Measurements from ENCODE around the gene GLS2.
"Not testable (repeated sequence)": the region's sequence is repeated elsewhere in the genome, so short reads cannot be mapped to it uniquely, and the experiment has no call there.

Gene GLS2

GRCh38 chr12:56493409-56494105 lies 5.6 kb upstream of the GLS2 start:
- not testable (repeated sequence) for H3K4me3 ChIP-seq (ENCODE audit: insufficient read depth in 1 of 2, low read depth in 1 of 2, low read length in 2 of 2); H2BK12ac ChIP-seq (ENCODE audit: low read length in 2 of 2); H3K9me3 ChIP-seq (ENCODE audit: control insufficient read depth, low read length); H2AFZ ChIP-seq (ENCODE audit: low read depth, low read length); H4K8ac ChIP-seq (ENCODE audit: low read length); H3K4me1 ChIP-seq (ENCODE audit: control insufficient read depth, insufficient read depth, low read depth, low read length); H3K27ac ChIP-seq (ENCODE audit: low read length, poor library complexity, severe bottlenecking); H2BK5ac ChIP-seq (ENCODE audit: low read depth, low read length, poor library complexity, severe bottlenecking); H4K91ac ChIP-seq (ENCODE audit: low read length); H3K36me3 ChIP-seq (ENCODE audit: control insufficient read depth in 1 of 2, insufficient read depth in 2 of 2, low read depth in 1 of 2, low read length in 2 of 2); H3K4ac ChIP-seq (ENCODE audit: low read depth in 1 of 2, low read length in 2 of 2); H2AK5ac ChIP-seq (ENCODE audit: low read length, severe bottlenecking); H3K23ac ChIP-seq (ENCODE audit: low read length in 2 of 2); H3K18ac ChIP-seq (ENCODE audit: low read depth in 1 of 2, low read length in 2 of 2); H2BK15ac ChIP-seq (ENCODE audit: low read depth, poor library complexity, severe bottlenecking); H2BK120ac ChIP-seq (ENCODE audit: low read depth, low read length); H3K4me2 ChIP-seq (ENCODE audit: low read length, poor library complexity, severe bottlenecking); H3K9ac ChIP-seq (ENCODE audit: low read length); DNase-seq; H3K14ac ChIP-seq (ENCODE audit: low read length in 2 of 2); H3K79me1 ChIP-seq (replicated peaks; ENCODE audit: low read length, poor library complexity, severe bottlenecking)
- WGBS: 89% methylated on average over 31 of the region's 31 CpGs
- H3K27me3 ChIP-seq (ENCODE audit: control insufficient read depth in 1 of 2, insufficient read depth in 1 of 2, low read length in 2 of 2): peaks cover 32 to 41% of the 10 kb centered on the region in 2 experiments

- Histone ChIP-seq H3K4me3 (ENCODE audit: insufficient read depth in 1 of 2, low read depth in 1 of 2, low read length in 2 of 2) (no peak overlapping the region), H3K18ac (ENCODE audit: low read depth in 1 of 2, low read length in 2 of 2) (no peak overlapping the region), H3K36me3 (ENCODE audit: control insufficient read depth in 1 of 2, insufficient read depth in 2 of 2, low read depth in 1 of 2, low read length in 2 of 2) (no peaks in the 10 kb centered on the region), H3K27ac (ENCODE audit: low read length, poor library complexity, severe bottlenecking) (no peak overlapping the region), H3K79me1 (replicated peaks; ENCODE audit: low read length, poor library complexity, severe bottlenecking) (no peaks in the 10 kb centered on the region), H2BK12ac (ENCODE audit: low read length in 2 of 2) (no peak overlapping the region), H3K4me2 (ENCODE audit: low read length, poor library complexity, severe bottlenecking) (no peak overlapping the region), H2BK120ac (ENCODE audit: low read depth, low read length) (no peak overlapping the region), H3K23ac (ENCODE audit: low read length in 2 of 2) (no peak overlapping the region), H3K9ac (ENCODE audit: low read length) (no peak overlapping the region), H2AK5ac (ENCODE audit: low read length, severe bottlenecking) (no peak overlapping the region), H4K8ac (ENCODE audit: low read length) (no peak overlapping the region), H3K27me3 (ENCODE audit: control insufficient read depth in 1 of 2, insufficient read depth in 1 of 2, low read length in 2 of 2) (peaks cover 46 to 55% of the 10 kb centered on the region in 2 experiments), H3K4ac (ENCODE audit: low read depth in 1 of 2, low read length in 2 of 2) (no peak overlapping the region), H3K14ac (ENCODE audit: low read length in 2 of 2) (no peak overlapping the region), H4K91ac (ENCODE audit: low read length) (no peak overlapping the region), H3K4me1 (ENCODE audit: control insufficient read depth, insufficient read depth, low read depth, low read length) (peaks cover 14% of the 10 kb centered on the region), H2BK15ac (ENCODE audit: low read depth, poor library complexity, severe bottlenecking) (no peak overlapping the region), H3K9me3 (ENCODE audit: control insufficient read depth, low read length) (no peaks in the 10 kb centered on the region), H2AFZ (ENCODE audit: low read depth, low read length) (no peak overlapping the region), H2BK5ac (ENCODE audit: low read depth, low read length, poor library complexity, severe bottlenecking) (no peak overlapping the region)
- DNase-seq: no peak
Observed at GRCh38 chr12:56490360-56490759, 2.4 kb upstream of the GLS2 start.

GRCh38 chr12:56487448-56488040 lies 417 bp downstream of the GLS2 start:
- H4K91ac ChIP-seq (ENCODE audit: low read length): no peak overlapping the region
- peaks cover 14% of the 10 kb centered on the region for H3K4me1 ChIP-seq (ENCODE audit: control insufficient read depth, insufficient read depth, low read depth, low read length)
- no peaks in the 10 kb centered on the region for H3K79me1 ChIP-seq (replicated peaks; ENCODE audit: low read length, poor library complexity, severe bottlenecking)
- H3K14ac ChIP-seq (ENCODE audit: low read length in 2 of 2): peak overlapping the region in 1 of 2 experiments; percentile 31
- no peaks in the 10 kb centered on the region for H3K9me3 ChIP-seq (ENCODE audit: control insufficient read depth, low read length)
- no peak overlapping the region for H2BK15ac ChIP-seq (ENCODE audit: low read depth, poor library complexity, severe bottlenecking)
- H3K36me3 ChIP-seq (ENCODE audit: control insufficient read depth in 1 of 2, insufficient read depth in 2 of 2, low read depth in 1 of 2, low read length in 2 of 2): no peaks in the 10 kb centered on the region
- no peak overlapping the region for H3K18ac ChIP-seq (ENCODE audit: low read depth in 1 of 2, low read length in 2 of 2)
- H2BK120ac ChIP-seq (ENCODE audit: low read depth, low read length): no peak overlapping the region
- DNase-seq: peak; percentile 23
- peak overlapping the region; percentile 19 for H2AFZ ChIP-seq (ENCODE audit: low read depth, low read length)
- H2BK5ac ChIP-seq (ENCODE audit: low read depth, low read length, poor library complexity, severe bottlenecking): no peak overlapping the region
- no peak overlapping the region for H3K4ac ChIP-seq (ENCODE audit: low read depth in 1 of 2, low read length in 2 of 2)
- WGBS: 5% methylated on average over 43 of the region's 44 CpGs
- no peak overlapping the region for H3K27ac ChIP-seq (ENCODE audit: low read length, poor library complexity, severe bottlenecking)
- no peak overlapping the region for H2BK12ac ChIP-seq (ENCODE audit: low read length in 2 of 2)
- no peak overlapping the region for H3K23ac ChIP-seq (ENCODE audit: low read length in 2 of 2)
- H2AK5ac ChIP-seq (ENCODE audit: low read length, severe bottlenecking): no peak overlapping the region
- peaks cover 46 to 51% of the 10 kb centered on the region in 2 experiments for H3K27me3 ChIP-seq (ENCODE audit: control insufficient read depth in 1 of 2, insufficient read depth in 1 of 2, low read length in 2 of 2)
- peak overlapping the region; percentile 45 for H3K9ac ChIP-seq (ENCODE audit: low read length)
- peak overlapping the region; percentile 88 for H3K4me2 ChIP-seq (ENCODE audit: low read length, poor library complexity, severe bottlenecking)
- H4K8ac ChIP-seq (ENCODE audit: low read length): no peak overlapping the region
- H3K4me3 ChIP-seq (ENCODE audit: insufficient read depth in 1 of 2, low read depth in 1 of 2, low read length in 2 of 2): peak overlapping the region; percentile 48 to 78

DNA sequence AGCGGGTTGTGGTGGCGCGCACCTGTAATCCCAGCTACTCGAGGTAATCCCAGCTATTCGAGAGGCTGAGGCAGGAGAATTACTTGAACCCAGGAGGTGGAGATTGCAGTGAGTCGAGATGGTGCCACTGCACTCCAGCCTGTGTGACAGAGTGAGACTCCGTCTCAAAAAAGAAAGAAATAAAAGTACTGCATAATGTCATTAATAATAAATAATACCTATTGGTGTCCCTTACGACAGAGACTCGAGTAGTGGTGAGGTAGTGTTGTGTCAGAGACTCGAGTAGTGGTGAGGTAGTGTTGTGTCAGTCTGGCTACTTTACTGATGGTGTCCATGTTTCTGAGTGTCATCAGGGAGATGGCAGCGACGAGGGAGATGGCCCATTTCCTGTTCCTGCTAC lies 1.3 kb downstream of the GLS2 start:
- H2BK5ac ChIP-seq (ENCODE audit: low read depth, low read length, poor library complexity, severe bottlenecking): no peak overlapping the region
- H3K23ac ChIP-seq (ENCODE audit: low read length in 2 of 2): no peak overlapping the region
- H3K27me3 ChIP-seq (ENCODE audit: control insufficient read depth in 1 of 2, insufficient read depth in 1 of 2, low read length in 2 of 2): peaks cover 46% of the 10 kb centered on the region in 2 experiments
- no peak overlapping the region for H4K91ac ChIP-seq (ENCODE audit: low read length)
- no peak overlapping the region for H2BK15ac ChIP-seq (ENCODE audit: low read depth, poor library complexity, severe bottlenecking)
- H3K4me2 ChIP-seq (ENCODE audit: low read length, poor library complexity, severe bottlenecking): no peak overlapping the region
- H3K4ac ChIP-seq (ENCODE audit: low read depth in 1 of 2, low read length in 2 of 2): no peak overlapping the region
- H3K27ac ChIP-seq (ENCODE audit: low read length, poor library complexity, severe bottlenecking): no peak overlapping the region
- no peak overlapping the region for H4K8ac ChIP-seq (ENCODE audit: low read length)
- H2AFZ ChIP-seq (ENCODE audit: low read depth, low read length): no peak overlapping the region
- H3K4me1 ChIP-seq (ENCODE audit: control insufficient read depth, insufficient read depth, low read depth, low read length): peaks cover 14% of the 10 kb centered on the region
- 75% methylated on average over 11 of the region's 12 CpGs for WGBS
- H2BK12ac ChIP-seq (ENCODE audit: low read length in 2 of 2): no peak overlapping the region
- H3K18ac ChIP-seq (ENCODE audit: low read depth in 1 of 2, low read length in 2 of 2): no peak overlapping the region
- no peak overlapping the region for H2AK5ac ChIP-seq (ENCODE audit: low read length, severe bottlenecking)
- H3K36me3 ChIP-seq (ENCODE audit: control insufficient read depth in 1 of 2, insufficient read depth in 2 of 2, low read depth in 1 of 2, low read length in 2 of 2): no peaks in the 10 kb centered on the region
- H3K4me3 ChIP-seq (ENCODE audit: insufficient read depth in 1 of 2, low read depth in 1 of 2, low read length in 2 of 2): no peak overlapping the region
- H2BK120ac ChIP-seq (ENCODE audit: low read depth, low read length): no peak overlapping the region
- no peaks in the 10 kb centered on the region for H3K79me1 ChIP-seq (replicated peaks; ENCODE audit: low read length, poor library complexity, severe bottlenecking)
- H3K9me3 ChIP-seq (ENCODE audit: control insufficient read depth, low read length): no peaks in the 10 kb centered on the region
- H3K14ac ChIP-seq (ENCODE audit: low read length in 2 of 2): no peak overlapping the region
- no peak for DNase-seq
- H3K9ac ChIP-seq (ENCODE audit: low read length): no peak overlapping the region
